Activated CD4-positive, alpha-beta T cell treated with anti-CD3 and anti-CD28 coated beads, Interleukin-2, amount 50 U/mL, for 48 hours (primary cell): ENCODE measurements around the gene PITPNC1.

Experiments
- DNase-seq, 2 experiments: peaks; one replicate each; pipeline ENCODE4 v3.0.0-alpha.2; 2020

PITPNC1 gene

GRCh38 chr17:67435786-67436185 is 58.7 kb downstream of the PITPNC1 start:
- DNase-seq, result no peak

- no peak for DNase-seq
These were observed 59.2 kb downstream of the PITPNC1 start for GRCh38 chr17:67436233-67436632.

GRCh38 chr17:67438667-67439066 is 61.6 kb downstream of the PITPNC1 start:
- no peak for DNase-seq

- no peak for DNase-seq
These were observed 62.2 kb downstream of the PITPNC1 start for GRCh38 chr17:67439269-67439668.

GRCh38 chr17:67440277-67441051 is 63.4 kb downstream of the PITPNC1 start:
- no peak for DNase-seq

DNA sequence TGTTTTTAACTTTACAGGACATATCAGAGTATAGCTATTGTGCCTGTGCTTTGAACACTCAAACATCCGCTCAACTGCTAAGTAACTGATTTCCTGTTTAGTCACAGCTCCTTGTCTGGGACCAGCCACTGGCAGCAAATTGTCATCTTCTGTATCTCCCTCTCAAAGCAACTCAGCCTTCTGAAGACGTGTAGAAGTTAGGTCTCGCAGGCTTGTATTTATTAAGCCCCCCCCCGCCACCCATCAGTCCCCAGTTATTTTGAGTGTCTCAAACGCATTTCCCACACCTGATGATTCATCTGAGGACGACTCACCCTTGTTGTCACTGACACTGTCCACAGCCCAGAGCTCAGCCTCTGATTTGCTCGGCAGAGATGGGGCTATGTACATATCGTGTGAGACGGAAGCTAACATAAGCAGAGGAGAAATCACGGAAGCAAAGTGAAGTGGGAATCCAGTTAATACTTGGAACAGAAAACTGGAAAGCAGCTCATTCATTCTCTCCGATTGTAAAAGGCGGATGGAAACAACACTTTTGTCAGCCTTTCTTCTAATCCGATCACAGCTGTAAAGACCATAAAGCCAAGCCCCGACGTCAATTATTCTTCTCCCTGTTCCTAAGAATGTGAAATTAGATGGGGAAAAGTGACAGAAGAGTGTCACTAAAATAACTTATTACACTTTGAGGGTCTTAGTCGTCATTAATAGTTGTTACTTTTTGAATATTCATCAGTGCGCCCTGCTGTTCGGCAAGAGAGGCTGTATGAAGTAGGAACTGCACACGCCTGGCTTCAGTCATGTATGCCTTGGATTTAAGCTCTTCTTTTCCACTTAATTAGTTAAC is 64.2 kb downstream of the PITPNC1 start:
- peak; percentile 66 to 77 for DNase-seq

GRCh38 chr17:67441896-67442219 is 64.8 kb downstream of the PITPNC1 start:
- no peak for DNase-seq

DNA sequence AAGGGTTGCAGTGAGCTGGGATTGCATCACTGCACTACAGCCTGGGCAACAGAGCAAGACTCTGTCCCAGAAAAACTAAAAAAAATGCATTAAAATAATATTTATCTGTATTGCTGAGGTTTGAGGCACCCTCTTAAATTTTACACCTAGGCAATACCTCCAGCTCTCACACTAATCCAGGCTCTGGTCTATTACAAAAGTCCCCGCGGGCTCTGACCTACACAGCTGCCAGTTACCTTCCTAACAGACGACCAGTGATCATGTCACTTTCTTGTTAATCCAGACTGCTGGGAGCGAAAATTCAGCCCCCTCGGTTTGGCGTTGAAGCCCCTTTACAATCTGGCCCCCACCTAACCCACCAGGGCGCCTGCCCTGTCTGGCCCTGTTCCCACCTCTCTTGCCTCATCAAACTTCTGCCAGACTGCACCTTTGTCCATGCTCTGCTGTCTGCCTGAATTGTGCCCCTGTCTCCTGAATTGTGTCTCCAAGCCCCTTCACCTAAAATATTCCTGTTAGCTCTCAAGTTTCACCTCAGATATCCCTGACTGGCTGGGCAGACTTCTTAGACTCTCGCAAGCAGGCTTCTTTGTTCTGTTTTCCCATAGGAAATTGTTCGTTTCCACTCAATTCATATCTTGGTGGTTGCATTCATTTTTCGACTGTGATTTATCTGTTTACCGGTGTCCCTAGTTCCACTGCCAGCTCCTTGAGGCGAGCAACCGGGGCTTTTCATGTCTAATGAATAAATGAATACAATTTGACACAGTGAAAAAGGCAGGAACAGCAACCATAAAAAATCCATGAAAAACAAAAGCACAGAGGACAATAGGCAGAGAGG is 65.9 kb downstream of the PITPNC1 start:
- no peak for DNase-seq

- DNase-seq, result no peak
These were observed 67.0 kb downstream of the PITPNC1 start for GRCh38 chr17:67443931-67444595.

DNA sequence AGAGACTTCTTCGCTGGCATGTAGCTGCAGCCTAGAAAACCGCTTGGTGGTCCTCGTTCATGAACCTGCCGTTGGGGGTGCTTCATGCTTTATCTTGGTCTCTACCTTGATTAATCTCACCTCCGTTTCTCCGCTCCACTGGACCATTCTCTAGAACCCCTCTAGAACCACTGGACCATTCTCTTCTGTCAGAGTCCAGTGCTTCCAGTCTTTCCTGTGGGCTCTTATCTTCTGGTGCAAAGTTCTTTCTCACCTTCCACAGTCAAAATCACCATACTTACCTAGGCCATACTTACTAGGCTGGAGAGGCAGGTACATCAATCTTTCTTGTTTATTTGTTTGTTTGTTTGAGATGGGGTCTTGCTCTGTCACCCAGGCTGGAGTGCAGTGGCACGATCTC is 71.4 kb downstream of the PITPNC1 start:
- DNase-seq, result no peak

DNA sequence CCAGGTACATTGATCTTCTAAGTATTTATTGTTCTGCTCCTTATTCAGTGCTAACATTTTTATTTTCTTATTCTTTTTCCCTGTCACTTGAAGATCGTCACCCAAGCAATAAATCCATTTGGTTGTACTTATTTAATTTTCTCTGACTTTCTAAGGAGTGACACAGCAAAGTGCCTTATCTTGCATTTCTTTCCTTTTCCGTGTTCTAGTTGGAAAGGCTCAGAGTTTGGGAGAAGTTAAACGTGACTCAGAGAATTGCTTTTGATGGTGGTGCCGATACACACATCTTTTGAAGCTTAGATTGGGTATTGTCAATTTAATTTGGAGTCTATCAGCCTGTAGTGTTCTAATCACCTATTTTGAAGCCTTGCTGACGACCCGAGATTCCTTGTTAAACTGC is 72.0 kb downstream of the PITPNC1 start:
- DNase-seq, result no peak

- DNase-seq, result no peak
These were observed 73.0 kb downstream of the PITPNC1 start for GRCh38 chr17:67449845-67450755.

DNA sequence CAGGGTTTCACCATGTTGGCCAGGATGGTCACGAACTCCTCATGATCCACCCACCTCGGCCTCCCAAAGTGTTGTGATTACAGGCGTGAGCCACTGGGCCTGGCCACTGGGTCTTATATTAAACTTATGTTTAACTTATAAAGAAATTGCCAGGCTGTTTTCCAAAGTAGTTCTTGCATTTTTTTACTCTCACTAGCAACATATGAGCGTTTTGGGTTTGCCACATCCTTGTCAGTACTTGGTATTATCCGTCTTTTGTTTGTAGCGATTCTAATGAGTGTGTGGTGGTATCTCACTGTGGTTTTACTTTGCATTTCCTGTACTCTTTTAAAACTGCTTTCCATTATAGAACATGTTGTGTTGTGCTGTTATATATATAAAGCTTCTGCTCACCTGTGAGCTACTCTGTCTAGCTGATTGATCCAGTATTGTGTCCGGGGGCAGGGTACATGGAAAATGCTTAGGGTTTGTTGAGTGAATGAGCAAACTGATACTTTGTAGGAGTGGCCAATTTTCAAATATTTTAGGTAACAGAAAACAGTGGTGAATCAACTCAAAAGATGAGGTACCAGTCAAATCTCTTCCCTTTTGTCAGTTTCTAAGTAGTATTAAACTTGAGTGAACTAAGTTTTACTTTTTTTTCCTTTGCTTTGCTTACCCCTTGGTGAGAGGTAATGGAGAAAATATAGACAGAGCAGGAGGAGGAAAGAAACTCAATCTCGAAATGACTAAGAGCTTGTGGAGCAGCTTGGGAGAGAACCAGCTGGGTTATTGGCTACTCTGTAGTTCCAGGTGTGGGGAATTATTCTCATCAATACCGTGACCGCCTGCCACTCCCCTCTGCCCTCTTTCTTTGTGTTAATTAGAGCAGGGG is 75.8 kb downstream of the PITPNC1 start:
- DNase-seq, result peak in 1 of 2 experiments; percentile 34

DNA sequence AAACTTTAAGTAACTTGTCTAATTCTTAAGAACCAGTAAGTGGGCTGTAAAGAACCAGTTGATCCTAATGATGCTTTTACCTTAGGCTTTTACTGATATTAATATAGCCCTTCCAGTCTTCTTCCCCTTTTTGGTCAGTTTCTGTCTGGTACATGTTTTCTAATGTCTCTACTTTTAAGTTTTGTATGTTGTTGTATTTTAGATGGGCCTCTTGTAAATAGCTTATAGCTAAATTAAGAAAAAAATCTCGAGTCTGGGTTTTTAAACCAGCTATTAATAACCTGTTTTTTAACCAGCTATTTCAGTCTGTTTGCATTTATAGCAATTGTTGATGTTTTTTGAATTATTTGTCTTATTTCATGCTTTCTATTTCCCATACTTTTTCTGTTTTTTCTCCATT is 79.0 kb downstream of the PITPNC1 start:
- DNase-seq, result no peak

DNA sequence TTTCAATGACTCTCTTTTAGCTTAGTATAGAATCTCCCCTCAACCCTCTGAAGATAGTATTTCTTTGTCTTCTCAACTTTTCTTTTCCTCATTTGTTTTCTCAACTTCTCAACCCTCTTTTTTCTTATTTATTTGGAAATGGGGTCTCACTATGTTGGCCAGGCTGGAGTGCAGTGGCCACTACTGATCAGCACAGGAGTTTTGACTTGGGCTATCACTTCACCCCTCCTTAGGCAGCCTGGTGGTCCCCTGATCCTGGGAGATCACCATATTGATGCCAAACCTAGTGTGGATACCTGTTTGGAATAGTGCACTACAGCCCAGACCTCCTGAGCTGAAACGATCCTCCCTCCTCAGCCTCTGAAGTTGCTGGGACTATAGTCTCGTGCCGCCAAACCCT is 79.8 kb downstream of the PITPNC1 start:
- DNase-seq, result no peak

GRCh38 chr17:67458203-67458602 is 81.1 kb downstream of the PITPNC1 start:
- no peak for DNase-seq

- no peak for DNase-seq
These were observed 82.9 kb downstream of the PITPNC1 start for GRCh38 chr17:67459985-67460384.

DNA sequence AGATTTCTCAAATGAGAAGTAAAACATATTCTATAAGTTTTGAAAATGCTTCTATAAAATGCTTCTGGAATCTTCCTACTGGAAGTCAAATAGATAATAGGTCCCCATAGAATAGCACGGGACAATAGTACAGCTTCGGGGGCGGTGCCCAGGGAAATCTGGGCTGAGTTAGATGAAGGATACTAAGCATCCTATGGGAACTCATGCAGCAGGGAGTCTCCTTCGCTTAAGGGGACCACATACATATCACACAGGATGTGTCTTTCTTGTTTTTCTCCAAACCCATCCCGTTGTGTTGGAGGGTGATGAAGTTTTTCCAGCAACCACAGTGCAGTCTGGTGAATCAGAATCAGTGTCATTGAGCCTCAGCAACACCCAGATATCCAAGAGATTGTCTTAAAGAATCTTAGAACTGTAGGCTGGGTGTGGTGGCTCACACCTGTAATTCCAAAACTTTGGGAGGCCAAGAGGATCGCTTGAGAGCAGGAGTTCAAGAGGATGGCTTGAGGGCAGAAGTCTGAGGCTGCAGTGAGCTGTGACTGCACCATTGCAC is 84.2 kb downstream of the PITPNC1 start:
- DNase-seq, result peak in 1 of 2 experiments; percentile 44

GRCh38 chr17:67461876-67462275 is 84.8 kb downstream of the PITPNC1 start:
- no peak for DNase-seq

- DNase-seq, result no peak
These were observed 89.2 kb downstream of the PITPNC1 start for GRCh38 chr17:67466251-67466796.
